Measurements from ENCODE around the gene FITM1.

DNA sequence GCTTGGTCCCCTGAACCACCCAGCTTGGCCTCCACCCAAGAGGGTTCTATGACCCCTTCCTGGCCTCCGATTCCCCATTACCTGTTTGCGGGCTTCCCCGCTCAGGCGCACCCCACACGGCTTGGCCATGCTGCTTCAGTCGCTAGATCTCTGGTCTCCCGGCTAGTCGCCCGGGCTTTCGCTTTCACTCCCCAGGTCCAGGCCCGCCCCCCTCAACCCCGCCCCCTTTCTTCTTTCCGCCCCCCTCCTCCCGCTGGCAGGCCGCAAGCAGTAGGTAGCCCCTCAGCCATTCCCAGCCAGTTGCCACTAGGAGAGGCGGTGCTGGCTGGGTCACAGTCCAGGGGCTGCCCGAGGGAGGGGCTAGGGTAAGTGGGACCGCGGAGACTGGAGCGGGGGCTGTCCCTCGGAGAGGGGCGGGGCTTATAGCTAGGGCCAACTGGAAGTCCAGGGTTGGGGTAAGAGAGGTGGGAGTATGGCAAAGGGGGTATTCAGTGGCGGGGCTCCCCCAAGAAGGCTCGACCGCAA, 16.1 kb downstream of the FITM1 start, which contains the start of gene PSME2:
- TF ChIP-seq, protein P1, sequence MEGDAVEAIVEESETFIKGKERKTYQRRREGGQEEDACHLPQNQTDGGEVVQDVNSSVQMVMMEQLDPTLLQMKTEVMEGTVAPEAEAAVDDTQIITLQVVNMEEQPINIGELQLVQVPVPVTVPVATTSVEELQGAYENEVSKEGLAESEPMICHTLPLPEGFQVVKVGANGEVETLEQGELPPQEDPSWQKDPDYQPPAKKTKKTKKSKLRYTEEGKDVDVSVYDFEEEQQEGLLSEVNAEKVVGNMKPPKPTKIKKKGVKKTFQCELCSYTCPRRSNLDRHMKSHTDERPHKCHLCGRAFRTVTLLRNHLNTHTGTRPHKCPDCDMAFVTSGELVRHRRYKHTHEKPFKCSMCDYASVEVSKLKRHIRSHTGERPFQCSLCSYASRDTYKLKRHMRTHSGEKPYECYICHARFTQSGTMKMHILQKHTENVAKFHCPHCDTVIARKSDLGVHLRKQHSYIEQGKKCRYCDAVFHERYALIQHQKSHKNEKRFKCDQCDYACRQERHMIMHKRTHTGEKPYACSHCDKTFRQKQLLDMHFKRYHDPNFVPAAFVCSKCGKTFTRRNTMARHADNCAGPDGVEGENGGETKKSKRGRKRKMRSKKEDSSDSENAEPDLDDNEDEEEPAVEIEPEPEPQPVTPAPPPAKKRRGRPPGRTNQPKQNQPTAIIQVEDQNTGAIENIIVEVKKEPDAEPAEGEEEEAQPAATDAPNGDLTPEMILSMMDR (IDR thresholded peaks at IDR 0.05; ENCODE audit: insufficient read depth, low read length), result no peak
- TF ChIP-seq, protein P2, sequence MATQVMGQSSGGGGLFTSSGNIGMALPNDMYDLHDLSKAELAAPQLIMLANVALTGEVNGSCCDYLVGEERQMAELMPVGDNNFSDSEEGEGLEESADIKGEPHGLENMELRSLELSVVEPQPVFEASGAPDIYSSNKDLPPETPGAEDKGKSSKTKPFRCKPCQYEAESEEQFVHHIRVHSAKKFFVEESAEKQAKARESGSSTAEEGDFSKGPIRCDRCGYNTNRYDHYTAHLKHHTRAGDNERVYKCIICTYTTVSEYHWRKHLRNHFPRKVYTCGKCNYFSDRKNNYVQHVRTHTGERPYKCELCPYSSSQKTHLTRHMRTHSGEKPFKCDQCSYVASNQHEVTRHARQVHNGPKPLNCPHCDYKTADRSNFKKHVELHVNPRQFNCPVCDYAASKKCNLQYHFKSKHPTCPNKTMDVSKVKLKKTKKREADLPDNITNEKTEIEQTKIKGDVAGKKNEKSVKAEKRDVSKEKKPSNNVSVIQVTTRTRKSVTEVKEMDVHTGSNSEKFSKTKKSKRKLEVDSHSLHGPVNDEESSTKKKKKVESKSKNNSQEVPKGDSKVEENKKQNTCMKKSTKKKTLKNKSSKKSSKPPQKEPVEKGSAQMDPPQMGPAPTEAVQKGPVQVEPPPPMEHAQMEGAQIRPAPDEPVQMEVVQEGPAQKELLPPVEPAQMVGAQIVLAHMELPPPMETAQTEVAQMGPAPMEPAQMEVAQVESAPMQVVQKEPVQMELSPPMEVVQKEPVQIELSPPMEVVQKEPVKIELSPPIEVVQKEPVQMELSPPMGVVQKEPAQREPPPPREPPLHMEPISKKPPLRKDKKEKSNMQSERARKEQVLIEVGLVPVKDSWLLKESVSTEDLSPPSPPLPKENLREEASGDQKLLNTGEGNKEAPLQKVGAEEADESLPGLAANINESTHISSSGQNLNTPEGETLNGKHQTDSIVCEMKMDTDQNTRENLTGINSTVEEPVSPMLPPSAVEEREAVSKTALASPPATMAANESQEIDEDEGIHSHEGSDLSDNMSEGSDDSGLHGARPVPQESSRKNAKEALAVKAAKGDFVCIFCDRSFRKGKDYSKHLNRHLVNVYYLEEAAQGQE (IDR thresholded peaks at IDR 0.05; ENCODE audit: insufficient replicate concordance, low read depth), result no peak
- TF ChIP-seq POLR2AphosphoS5 (IDR thresholded peaks at IDR 0.05; ENCODE audit: low read depth) (peak; percentile 26; the same call in 1 of the 2 replicates), GABPA (IDR thresholded peaks at IDR 0.05; ENCODE audit: low read depth) (no peak), SPI1 (IDR thresholded peaks at IDR 0.05; ENCODE audit: borderline replicate concordance, low read depth) (no peak)
